ENCODE results near the gene MYOM1.
"Not testable (repeated sequence)": the region's sequence is repeated elsewhere in the genome, so short reads cannot be mapped to it uniquely, and the experiment has no call there.

Gene MYOM1

DNA sequence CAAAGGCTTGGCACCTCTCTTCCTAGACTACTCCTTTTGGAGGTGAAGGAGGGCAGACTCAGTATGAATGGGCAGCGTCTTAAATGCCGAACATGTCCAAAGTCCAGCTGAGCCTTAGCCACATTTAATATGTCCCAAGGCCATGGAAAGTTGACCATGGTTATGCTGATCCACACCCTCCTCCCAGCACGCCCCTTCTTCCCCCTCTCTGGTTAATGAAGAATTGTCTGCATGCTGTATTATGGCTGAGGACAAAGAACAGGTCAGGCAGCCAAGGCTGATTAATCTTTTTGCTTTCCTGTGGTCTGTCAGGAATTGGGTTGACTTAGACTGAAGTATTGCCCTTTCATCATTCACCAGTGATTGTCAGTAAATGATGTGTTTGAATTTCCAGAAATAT, 5.8 kb upstream of the MYOM1 start:
- TF ChIP-seq CTBP1 (IDR thresholded peaks at IDR 0.05; ENCODE audit: borderline replicate concordance) = no peak
- TF ChIP-seq BHLHE40 (IDR thresholded peaks at IDR 0.05; ENCODE audit: borderline replicate concordance) = no peak
- TF ChIP-seq FOXA1 (IDR thresholded peaks at IDR 0.05) = no peak
- no peak for TF ChIP-seq FOXM1 (IDR thresholded peaks at IDR 0.05; ENCODE audit: borderline replicate concordance)
- no peak for TF ChIP-seq ZNF384 (IDR thresholded peaks at IDR 0.05)
- POLR2A ChIA-PET = no interaction called here
- CTCF ChIA-PET = no interaction called here
- DNase-seq (ENCODE audit: extremely low spot score) = no peak

DNA sequence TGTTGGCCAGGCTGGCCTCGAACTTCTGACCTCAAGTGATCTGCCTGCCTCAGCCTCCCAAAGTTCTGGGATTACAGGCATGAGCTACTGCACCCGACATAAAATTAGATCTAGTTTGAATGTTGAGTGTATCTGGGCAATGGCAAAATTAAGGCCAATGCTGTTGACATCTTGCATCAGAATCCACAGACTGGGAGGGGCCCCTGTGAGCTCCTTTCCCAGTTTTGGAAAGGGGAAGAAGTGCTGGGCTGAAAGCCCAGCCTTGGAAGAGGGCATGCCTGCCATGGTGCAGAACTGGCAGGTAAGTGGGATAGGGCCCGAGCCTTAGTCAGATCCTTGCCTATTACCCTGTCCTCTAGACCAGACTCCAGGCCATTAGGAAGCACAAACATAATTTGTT, 4.5 kb upstream of the MYOM1 start:
- TF ChIP-seq SUZ12 (IDR thresholded peaks at IDR 0.05) (no peak), ARNT (IDR thresholded peaks at IDR 0.05) (no peak), L3MBTL2 (conservative IDR thresholded peaks at IDR 0.05) (no peak), HDGF (IDR thresholded peaks at IDR 0.05; ENCODE audit: borderline replicate concordance) (no peak), FOXA1 (IDR thresholded peaks at IDR 0.05) (no peak), ELF4 (IDR thresholded peaks at IDR 0.05) (no peak), BHLHE40 (IDR thresholded peaks at IDR 0.05; ENCODE audit: borderline replicate concordance) (no peak), CTBP1 (IDR thresholded peaks at IDR 0.05; ENCODE audit: borderline replicate concordance) (no peak), FOXM1 (IDR thresholded peaks at IDR 0.05; ENCODE audit: borderline replicate concordance) (no peak), ZNF384 (IDR thresholded peaks at IDR 0.05) (no peak), SP1 (IDR thresholded peaks at IDR 0.05) (no peak), LEF1 (IDR thresholded peaks at IDR 0.05; ENCODE audit: borderline replicate concordance) (no peak), TARDBP (IDR thresholded peaks at IDR 0.05) (no peak), FOXK2 (IDR thresholded peaks at IDR 0.05) (no peak), NFRKB (IDR thresholded peaks at IDR 0.05) (no peak)
- TF ChIP-seq, protein P1, sequence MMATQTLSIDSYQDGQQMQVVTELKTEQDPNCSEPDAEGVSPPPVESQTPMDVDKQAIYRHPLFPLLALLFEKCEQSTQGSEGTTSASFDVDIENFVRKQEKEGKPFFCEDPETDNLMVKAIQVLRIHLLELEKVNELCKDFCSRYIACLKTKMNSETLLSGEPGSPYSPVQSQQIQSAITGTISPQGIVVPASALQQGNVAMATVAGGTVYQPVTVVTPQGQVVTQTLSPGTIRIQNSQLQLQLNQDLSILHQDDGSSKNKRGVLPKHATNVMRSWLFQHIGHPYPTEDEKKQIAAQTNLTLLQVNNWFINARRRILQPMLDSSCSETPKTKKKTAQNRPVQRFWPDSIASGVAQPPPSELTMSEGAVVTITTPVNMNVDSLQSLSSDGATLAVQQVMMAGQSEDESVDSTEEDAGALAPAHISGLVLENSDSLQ (IDR thresholded peaks at IDR 0.05) = no peak
- DNase-seq (ENCODE audit: extremely low spot score) = no peak
- ChIA-PET POLR2A (no interaction called here), CTCF (no interaction called here)

DNA sequence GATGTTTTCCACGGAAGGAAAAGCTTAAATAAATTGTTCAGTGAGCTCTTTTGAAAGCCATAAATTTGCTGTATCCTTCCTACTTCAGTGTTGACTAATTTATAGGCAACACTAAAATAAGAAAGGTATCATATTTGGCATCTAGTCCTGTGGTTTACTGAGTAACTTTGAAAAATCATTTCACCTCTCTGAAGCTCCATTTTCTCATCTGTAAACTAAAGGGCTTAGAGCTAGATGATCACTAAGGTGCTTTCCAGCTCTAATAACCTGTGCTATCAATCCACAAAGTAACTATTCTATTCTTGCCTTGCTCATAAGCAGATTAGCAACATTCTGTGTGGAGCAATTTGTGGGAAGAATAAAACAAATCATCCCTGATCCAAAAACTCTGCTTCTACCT, 3.6 kb upstream of the MYOM1 start:
- ChIA-PET POLR2A (no interaction called here), CTCF (no interaction called here)
- DNase-seq (ENCODE audit: extremely low spot score) = no peak
- TF ChIP-seq FOXA1 (IDR thresholded peaks at IDR 0.05) = no peak
- no peak for TF ChIP-seq ZNF384 (IDR thresholded peaks at IDR 0.05)
- TF ChIP-seq TARDBP (IDR thresholded peaks at IDR 0.05) = no peak
- TF ChIP-seq, protein P1 (IDR thresholded peaks at IDR 0.05) = no peak
- no peak for TF ChIP-seq SUZ12 (IDR thresholded peaks at IDR 0.05)

DNA sequence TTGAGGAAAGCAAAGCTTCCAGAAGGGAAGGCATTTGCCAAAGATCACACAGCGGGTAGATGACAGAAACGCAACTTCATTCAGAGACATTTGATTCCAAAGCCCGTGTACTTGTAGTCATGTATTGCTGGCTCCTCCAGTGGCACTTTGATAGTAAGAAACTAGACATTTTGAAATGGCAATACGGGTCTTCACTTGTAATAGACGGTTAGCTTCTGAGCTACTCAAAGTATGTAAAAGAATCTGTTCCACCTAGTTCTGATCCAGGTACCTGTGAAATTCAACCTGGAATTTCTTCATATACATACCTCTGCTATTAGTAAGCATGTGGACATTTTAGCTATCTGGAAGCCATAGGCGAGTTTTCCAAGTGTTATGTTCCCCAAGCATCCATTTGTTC, 1.7 kb upstream of the MYOM1 start:
- CTCF ChIA-PET = no interaction called here
- no peak for DNase-seq (ENCODE audit: extremely low spot score)
- POLR2A ChIA-PET = no interaction called here
- TF ChIP-seq ARNT (IDR thresholded peaks at IDR 0.05) (no peak), HDGF (IDR thresholded peaks at IDR 0.05; ENCODE audit: borderline replicate concordance) (no peak)

DNA sequence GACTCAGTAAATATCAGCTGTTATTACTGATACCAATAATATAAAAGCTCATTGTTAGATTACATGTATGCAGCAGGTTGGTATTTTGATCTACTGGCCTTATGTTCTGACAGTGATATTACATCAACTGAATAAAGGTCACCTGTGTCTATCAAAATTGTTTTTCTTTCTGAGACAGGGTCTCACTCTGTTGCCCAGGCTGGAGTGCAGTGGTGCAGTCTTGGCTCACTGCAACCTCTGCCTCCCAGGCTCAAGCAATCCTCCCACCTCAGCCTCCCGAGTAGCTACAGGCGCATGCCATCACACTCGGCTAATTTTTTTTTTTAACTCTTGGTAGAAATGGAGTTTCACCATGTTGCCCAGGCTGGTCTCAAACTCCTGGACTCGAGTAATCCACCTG, 1.1 kb upstream of the MYOM1 start:
- DNase-seq (ENCODE audit: extremely low spot score); POLR2A ChIA-PET; CTCF ChIA-PET: not testable (repeated sequence)

DNA sequence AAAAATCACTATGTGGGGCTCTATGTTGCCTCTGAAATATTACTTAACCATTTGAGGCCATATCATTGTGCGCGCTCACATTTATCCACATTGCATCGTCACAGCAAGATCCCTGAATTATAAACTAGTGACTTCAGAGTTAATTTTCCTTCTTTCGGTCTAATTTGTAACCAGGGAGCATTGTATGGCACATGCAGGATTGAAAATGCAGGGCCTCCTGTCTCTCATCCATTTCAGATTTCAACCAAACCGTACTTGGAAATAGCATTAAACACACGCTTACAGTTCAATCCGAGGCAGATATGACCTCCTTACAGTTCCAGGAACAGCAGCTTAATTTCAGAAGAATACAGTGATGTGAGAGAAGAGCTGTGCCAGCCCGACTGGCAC, 532 bp downstream of the MYOM1 start:
- no peak for DNase-seq (ENCODE audit: extremely low spot score)
- ChIA-PET POLR2A (no interaction called here), CTCF (no interaction called here)
- TF ChIP-seq SP1 (IDR thresholded peaks at IDR 0.05) (no peak), LEF1 (IDR thresholded peaks at IDR 0.05; ENCODE audit: borderline replicate concordance) (no peak), FOXA1 (IDR thresholded peaks at IDR 0.05) (no peak), ELF4 (IDR thresholded peaks at IDR 0.05) (no peak), CTBP1 (IDR thresholded peaks at IDR 0.05; ENCODE audit: borderline replicate concordance) (no peak), FOXK2 (IDR thresholded peaks at IDR 0.05) (no peak), FOXM1 (IDR thresholded peaks at IDR 0.05; ENCODE audit: borderline replicate concordance) (no peak), ZNF384 (IDR thresholded peaks at IDR 0.05) (no peak), ARNT (IDR thresholded peaks at IDR 0.05) (no peak), BHLHE40 (IDR thresholded peaks at IDR 0.05; ENCODE audit: borderline replicate concordance) (no peak), TARDBP (IDR thresholded peaks at IDR 0.05) (no peak), SUZ12 (IDR thresholded peaks at IDR 0.05) (no peak), NFRKB (IDR thresholded peaks at IDR 0.05) (no peak)

DNA sequence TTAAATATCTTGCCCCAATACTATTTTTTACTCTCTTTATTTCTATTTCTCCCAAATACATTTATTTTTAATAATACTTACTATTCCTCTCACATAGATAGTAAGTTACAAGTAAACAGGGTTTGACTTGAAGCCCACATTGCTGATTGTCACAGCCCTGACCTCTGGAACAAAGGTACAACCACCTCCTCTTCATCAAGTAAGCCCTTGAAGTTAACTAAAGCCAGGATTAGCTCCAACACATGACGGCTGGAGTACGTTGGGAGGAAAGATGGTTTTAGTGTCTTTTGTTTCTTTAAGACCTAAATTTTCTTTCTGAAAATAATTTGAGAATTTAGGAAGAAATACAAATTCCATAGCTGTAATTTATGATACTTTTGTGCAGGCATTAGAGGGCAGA, 949 bp downstream of the MYOM1 start:
- ChIA-PET CTCF (no interaction called here), POLR2A (no interaction called here)
- no peak for DNase-seq (ENCODE audit: extremely low spot score)
- no peak for TF ChIP-seq FOXK2 (IDR thresholded peaks at IDR 0.05)
- no peak for TF ChIP-seq TARDBP (IDR thresholded peaks at IDR 0.05)
- TF ChIP-seq FOXA1 (IDR thresholded peaks at IDR 0.05) = no peak
- TF ChIP-seq L3MBTL2 (conservative IDR thresholded peaks at IDR 0.05) = no peak
- TF ChIP-seq CTBP1 (IDR thresholded peaks at IDR 0.05; ENCODE audit: borderline replicate concordance) = no peak
- no peak for TF ChIP-seq BHLHE40 (IDR thresholded peaks at IDR 0.05; ENCODE audit: borderline replicate concordance)
- TF ChIP-seq NFRKB (IDR thresholded peaks at IDR 0.05) = no peak
- no peak for TF ChIP-seq LEF1 (IDR thresholded peaks at IDR 0.05; ENCODE audit: borderline replicate concordance)
- no peak for TF ChIP-seq ZNF384 (IDR thresholded peaks at IDR 0.05)
- no peak for TF ChIP-seq SP1 (IDR thresholded peaks at IDR 0.05)
- TF ChIP-seq FOXM1 (IDR thresholded peaks at IDR 0.05; ENCODE audit: borderline replicate concordance) = no peak
- TF ChIP-seq, protein P1 (IDR thresholded peaks at IDR 0.05) = no peak
- no peak for TF ChIP-seq ARNT (IDR thresholded peaks at IDR 0.05)
- no peak for TF ChIP-seq ELF4 (IDR thresholded peaks at IDR 0.05)
- TF ChIP-seq HDGF (IDR thresholded peaks at IDR 0.05; ENCODE audit: borderline replicate concordance) = no peak
- no peak for TF ChIP-seq SUZ12 (IDR thresholded peaks at IDR 0.05)
